NT2/D1 (cell line): ENCODE measurements around the gene CALHM1.
A peak's percentile ranks its signal among the peaks of the same experiment; 100 is the strongest.
"Not testable (repeated sequence)": the region's sequence is repeated elsewhere in the genome, so short reads cannot be mapped to it uniquely, and the experiment has no call there.

Experiments
- DNase-seq: peaks from one replicate; pipeline ENCODE4 v3.0.0-alpha.2; 2011; ENCODE audit warnings: low read depth, low spot score
- H3K27me3 ChIP-seq: 2 replicates; pipeline ENCODE4 v1.6.0; 2011; ENCODE audit warnings: mild to moderate bottlenecking; ENCODE audit not compliant: insufficient read length, insufficient read depth
- H3K36me3 ChIP-seq: 2 replicates; pipeline ENCODE4 v1.6.1; 2011; ENCODE audit warnings: mild to moderate bottlenecking, low read length, mixed read lengths; ENCODE audit not compliant: insufficient read depth, insufficient read length
- H3K4me1 ChIP-seq: 2 replicates; pipeline ENCODE4 v1.5.1; 2011; ENCODE audit not compliant: insufficient read depth, insufficient read length
- H3K4me3 ChIP-seq: 2 replicates; pipeline ENCODE4 v1.5.1; 2011; ENCODE audit warnings: low read depth; ENCODE audit not compliant: insufficient read length
- H3K9ac ChIP-seq: 2 replicates; pipeline ENCODE4 v1.6.0; 2011; ENCODE audit warnings: low read depth; ENCODE audit not compliant: insufficient read length
- H3K9me3 ChIP-seq: 2 replicates; pipeline ENCODE4 v1.5.1; 2011; ENCODE audit warnings: mild to moderate bottlenecking, low read length; ENCODE audit not compliant: insufficient read depth
- SUZ12 ChIP-seq: IDR thresholded peaks from 2 replicates; pipeline ENCODE4 v1.6.1; 2011; ENCODE audit not compliant: insufficient read length, insufficient read depth; ENCODE audit errors: extremely low read depth
- YY1 ChIP-seq: IDR thresholded peaks from 2 replicates; pipeline ENCODE4 v1.6.1; 2011; ENCODE audit not compliant: insufficient read length, insufficient read depth
- ZNF274 ChIP-seq: IDR thresholded peaks from 2 replicates; pipeline ENCODE4 v1.6.1; 2011; ENCODE audit warnings: mild to moderate bottlenecking, low read depth, low read length

CALHM1 gene

DNA sequence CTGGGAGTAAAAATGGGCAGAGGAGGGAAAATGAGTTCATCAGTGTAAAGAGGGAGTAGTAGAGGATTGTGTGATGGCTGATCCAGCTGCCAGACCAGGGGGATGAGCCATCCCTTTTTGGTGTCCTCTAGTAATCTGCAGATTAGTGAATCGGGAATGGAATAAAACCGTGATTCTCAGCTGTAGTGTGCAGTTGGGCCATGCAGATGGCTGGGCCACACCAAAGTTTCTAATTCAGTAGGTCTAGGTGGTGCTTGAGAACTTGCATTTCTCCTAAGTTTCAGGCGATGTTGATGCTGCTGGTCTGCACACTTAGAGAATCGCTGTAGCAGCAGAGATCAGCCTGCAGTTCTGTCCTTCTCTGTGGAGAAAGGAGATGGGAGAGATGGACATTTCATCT, 39.6 kb downstream of the CALHM1 start:
- Histone ChIP-seq H3K4me3 (no peak overlapping the region), H3K9ac (no peak overlapping the region), H3K9me3 (no peaks in the 10 kb centered on the region), H3K36me3 (peaks cover 92% of the 10 kb centered on the region), H3K27me3 (no peaks in the 10 kb centered on the region), H3K4me1 (no peaks in the 10 kb centered on the region)
- DNase-seq = no peak
- no peak for TF ChIP-seq ZNF274
- no peak for TF ChIP-seq YY1
- no peak for TF ChIP-seq SUZ12

DNA sequence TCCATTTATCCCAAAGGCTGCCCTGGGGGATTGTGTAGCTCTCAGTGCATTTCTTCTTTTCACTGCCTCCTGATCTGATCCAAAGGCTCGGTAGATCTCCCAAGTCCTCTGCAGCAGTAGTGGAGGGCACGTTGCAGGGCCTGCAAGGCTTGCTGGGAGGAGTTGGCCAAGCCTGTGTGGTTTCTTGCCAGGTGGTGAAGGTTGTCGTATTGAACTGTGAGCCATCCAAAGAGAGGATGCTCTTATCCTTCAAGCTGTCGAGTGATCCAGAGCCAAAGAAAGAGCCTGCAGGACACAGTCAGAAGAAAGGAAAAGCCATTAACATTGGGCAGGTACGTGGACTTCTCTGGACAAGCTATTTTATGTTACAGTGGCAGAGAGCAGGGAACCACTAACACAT, 41.1 kb downstream of the CALHM1 start:
- Histone ChIP-seq H3K36me3 (peaks cover 92% of the 10 kb centered on the region), H3K27me3 (no peaks in the 10 kb centered on the region)
- TF ChIP-seq YY1 (no peak), SUZ12 (no peak), ZNF274 (no peak)

DNA sequence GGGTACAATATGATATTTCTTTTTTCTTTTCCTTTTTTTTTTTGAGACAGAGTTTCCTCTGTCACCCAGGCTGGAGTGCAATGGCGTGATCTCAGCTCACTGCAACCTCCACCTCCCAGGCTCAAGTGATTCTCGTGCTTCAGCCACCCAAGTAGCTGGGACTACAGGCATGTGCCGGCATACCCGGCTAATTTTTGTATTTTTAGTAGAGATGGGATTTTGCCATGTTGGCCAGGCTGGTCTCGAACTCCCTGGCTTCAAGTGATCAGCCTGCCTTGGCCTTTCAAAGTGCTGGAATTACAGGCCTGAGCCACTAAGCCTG, 41.6 kb downstream of the CALHM1 start:
- not testable (repeated sequence) for H3K4me3 ChIP-seq, DNase-seq, H3K27me3 ChIP-seq, H3K9me3 ChIP-seq, H3K9ac ChIP-seq, H3K4me1 ChIP-seq
- peaks cover 90% of the 10 kb centered on the region for H3K36me3 ChIP-seq

More for the DNA sequence above, 41.1 kb downstream of the CALHM1 start:
- H3K9me3 ChIP-seq = no peaks in the 10 kb centered on the region
- DNase-seq = no peak
- H3K4me1 ChIP-seq = no peaks in the 10 kb centered on the region
- H3K9ac ChIP-seq = no peak overlapping the region
- H3K4me3 ChIP-seq = no peak overlapping the region

DNA sequence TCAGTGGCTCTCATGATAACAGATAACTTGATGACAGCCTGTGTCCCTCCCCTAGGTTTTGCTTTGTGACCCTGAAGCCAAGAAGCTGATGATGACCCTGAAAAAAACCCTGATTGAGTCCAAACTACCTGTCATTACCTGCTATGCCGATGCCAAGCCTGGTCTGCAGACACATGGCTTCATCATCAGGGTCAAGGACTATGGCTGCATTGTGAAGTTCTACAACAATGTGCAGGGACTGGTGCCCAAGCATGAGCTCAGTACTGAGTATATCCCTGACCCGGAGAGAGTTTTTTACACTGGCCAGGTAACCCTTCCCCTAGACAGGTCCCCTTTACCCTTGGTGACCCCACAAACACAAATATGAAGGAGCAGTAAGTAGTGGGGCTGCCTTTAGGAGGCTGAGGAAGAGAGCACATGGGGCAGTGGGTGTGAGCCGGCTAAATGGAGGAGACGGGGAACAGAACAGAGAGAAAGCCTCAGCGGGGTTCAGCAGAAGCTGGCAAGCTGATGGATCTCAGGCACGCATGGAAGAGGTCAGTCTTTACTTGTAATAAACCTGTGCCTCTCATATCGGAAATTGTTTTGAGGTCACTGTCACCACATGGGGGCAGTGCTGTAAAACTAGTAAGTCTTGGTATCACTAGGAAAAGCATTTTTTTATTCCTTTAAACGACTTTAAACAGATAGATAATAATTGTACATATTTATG, 42.1 kb downstream of the CALHM1 start:
- DNase-seq = peak; percentile 16
- Histone ChIP-seq H3K27me3 (no peaks in the 10 kb centered on the region), H3K36me3 (peaks cover 93% of the 10 kb centered on the region), H3K9me3 (no peaks in the 10 kb centered on the region), H3K4me3 (no peak overlapping the region), H3K9ac (no peak overlapping the region), H3K4me1 (no peaks in the 10 kb centered on the region)
- no peak for TF ChIP-seq ZNF274
- TF ChIP-seq SUZ12 = no peak
- no peak for TF ChIP-seq YY1

DNA sequence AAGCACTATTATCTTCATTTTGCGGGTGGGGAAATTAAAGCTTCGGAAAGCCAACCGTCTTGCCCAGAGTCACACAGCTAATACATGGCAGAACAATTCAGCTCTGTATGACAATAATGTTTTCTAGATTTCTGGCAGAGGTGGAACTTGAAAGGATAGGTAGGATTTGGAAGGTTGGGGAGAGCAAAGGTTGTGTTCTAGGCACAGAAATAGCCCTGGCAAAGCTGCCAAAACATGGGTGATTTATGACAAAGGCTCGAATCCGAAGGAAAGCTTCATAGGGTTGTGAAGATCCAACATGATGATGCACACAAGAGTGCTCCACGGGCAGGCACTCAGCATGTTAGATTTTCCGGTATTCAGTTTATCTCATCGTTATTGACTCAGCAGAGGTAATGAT, 43.1 kb downstream of the CALHM1 start:
- TF ChIP-seq YY1 = no peak
- no peak for TF ChIP-seq ZNF274
- TF ChIP-seq SUZ12 = no peak

DNA sequence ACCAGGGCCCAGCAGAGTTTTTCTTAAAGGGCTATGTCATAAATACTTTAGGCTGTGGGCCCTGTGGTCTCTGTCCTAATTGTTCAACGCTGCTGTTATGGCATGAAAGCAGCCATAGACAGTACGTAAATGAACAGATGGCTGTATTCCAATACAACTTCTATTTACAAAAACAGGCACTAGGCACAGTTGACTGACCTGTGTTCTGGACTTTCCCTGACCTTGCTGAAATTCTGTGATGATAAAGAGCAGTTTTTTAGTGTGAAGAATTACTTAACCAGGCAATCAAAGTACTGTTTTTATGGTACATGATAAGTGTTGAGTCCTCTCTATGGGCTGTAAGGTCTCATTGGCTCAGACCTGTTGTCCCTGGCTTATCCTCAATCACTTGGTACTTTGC, 45.1 kb downstream of the CALHM1 start:
- no peak for TF ChIP-seq ZNF274
- TF ChIP-seq SUZ12 = no peak
- no peak for TF ChIP-seq YY1
- Histone ChIP-seq H3K4me1 (no peaks in the 10 kb centered on the region), H3K4me3 (no peak overlapping the region), H3K27me3 (no peaks in the 10 kb centered on the region), H3K9ac (no peak overlapping the region), H3K9me3 (no peaks in the 10 kb centered on the region), H3K36me3 (peaks cover 79% of the 10 kb centered on the region)
- DNase-seq = no peak

More for the DNA sequence above, 43.1 kb downstream of the CALHM1 start:
- H3K9me3 ChIP-seq = no peaks in the 10 kb centered on the region
- DNase-seq = no peak
- H3K9ac ChIP-seq = no peak overlapping the region
- no peaks in the 10 kb centered on the region for H3K4me1 ChIP-seq
- H3K36me3 ChIP-seq = peaks cover 90% of the 10 kb centered on the region
- no peaks in the 10 kb centered on the region for H3K27me3 ChIP-seq
- H3K4me3 ChIP-seq = no peak overlapping the region
